ENCODE results near the gene SLC38A9.

The SLC38A9 gene

GRCh38 chr5:55668356-55668755 is 43.8 kb downstream of the SLC38A9 start:
- H3K27me3 ChIP-seq (replicated peaks; ENCODE audit: control insufficient read depth, insufficient read depth, low read length) = no peaks in the 10 kb centered on the region
- DNase-seq (ENCODE audit: extremely low read depth, insufficient read length) = no peak
- no peak for TF ChIP-seq CTCF (IDR thresholded peaks at IDR 0.05; ENCODE audit: insufficient read depth, low read length, poor library complexity, severe bottlenecking)
- no peak overlapping the region for H3K4me3 ChIP-seq (replicated peaks; ENCODE audit: low read depth, low read length)
- H3K36me3 ChIP-seq (ENCODE audit: control insufficient read depth, insufficient read depth, low read length) = no peaks in the 10 kb centered on the region; the same call in 1 of the 2 replicates

GRCh38 chr5:55667938-55668337 is 44.2 kb downstream of the SLC38A9 start:
- no peak for TF ChIP-seq CTCF (IDR thresholded peaks at IDR 0.05; ENCODE audit: insufficient read depth, low read length, poor library complexity, severe bottlenecking)
- no peaks in the 10 kb centered on the region; the same call in 1 of the 2 replicates for H3K36me3 ChIP-seq (ENCODE audit: control insufficient read depth, insufficient read depth, low read length)
- no peak overlapping the region for H3K4me3 ChIP-seq (replicated peaks; ENCODE audit: low read depth, low read length)
- no peak for DNase-seq (ENCODE audit: extremely low read depth, insufficient read length)
- H3K27me3 ChIP-seq (replicated peaks; ENCODE audit: control insufficient read depth, insufficient read depth, low read length) = no peaks in the 10 kb centered on the region

GRCh38 chr5:55665065-55665464 is 47.1 kb downstream of the SLC38A9 start:
- Histone ChIP-seq H3K36me3 (ENCODE audit: control insufficient read depth, insufficient read depth, low read length) (no peaks in the 10 kb centered on the region), H3K4me3 (replicated peaks; ENCODE audit: low read depth, low read length) (no peak overlapping the region), H3K27me3 (replicated peaks; ENCODE audit: control insufficient read depth, insufficient read depth, low read length) (no peaks in the 10 kb centered on the region)
- no peak for TF ChIP-seq CTCF (IDR thresholded peaks at IDR 0.05; ENCODE audit: insufficient read depth, low read length, poor library complexity, severe bottlenecking)
- no peak for DNase-seq (ENCODE audit: extremely low read depth, insufficient read length)

GRCh38 chr5:55657443-55657842 is 54.7 kb downstream of the SLC38A9 start:
- H3K36me3 ChIP-seq (ENCODE audit: control insufficient read depth, insufficient read depth, low read length) = no peaks in the 10 kb centered on the region
- H3K27me3 ChIP-seq (replicated peaks; ENCODE audit: control insufficient read depth, insufficient read depth, low read length) = no peaks in the 10 kb centered on the region

GRCh38 chr5:55650386-55650785 is 61.7 kb downstream of the SLC38A9 start:
- Histone ChIP-seq H3K27me3 (replicated peaks; ENCODE audit: control insufficient read depth, insufficient read depth, low read length) (no peaks in the 10 kb centered on the region), H3K4me3 (replicated peaks; ENCODE audit: low read depth, low read length) (no peak overlapping the region), H3K36me3 (ENCODE audit: control insufficient read depth, insufficient read depth, low read length) (no peaks in the 10 kb centered on the region)
- no peak for TF ChIP-seq CTCF (IDR thresholded peaks at IDR 0.05; ENCODE audit: insufficient read depth, low read length, poor library complexity, severe bottlenecking)
- no peak for DNase-seq (ENCODE audit: extremely low read depth, insufficient read length)

More at GRCh38 chr5:55657443-55657842, 54.7 kb downstream of the SLC38A9 start:
- no peak overlapping the region for H3K4me3 ChIP-seq (replicated peaks; ENCODE audit: low read depth, low read length)
- DNase-seq (ENCODE audit: extremely low read depth, insufficient read length) = no peak
- no peak for TF ChIP-seq CTCF (IDR thresholded peaks at IDR 0.05; ENCODE audit: insufficient read depth, low read length, poor library complexity, severe bottlenecking)

GRCh38 chr5:55649963-55650362 is 62.2 kb downstream of the SLC38A9 start:
- H3K27me3 ChIP-seq (replicated peaks; ENCODE audit: control insufficient read depth, insufficient read depth, low read length) = no peaks in the 10 kb centered on the region
- no peak for DNase-seq (ENCODE audit: extremely low read depth, insufficient read length)
- H3K36me3 ChIP-seq (ENCODE audit: control insufficient read depth, insufficient read depth, low read length) = no peaks in the 10 kb centered on the region
- no peak overlapping the region for H3K4me3 ChIP-seq (replicated peaks; ENCODE audit: low read depth, low read length)
- TF ChIP-seq CTCF (IDR thresholded peaks at IDR 0.05; ENCODE audit: insufficient read depth, low read length, poor library complexity, severe bottlenecking) = no peak

Measured in GM06990 (cell line).